SU-DHL-6 (cell line): ENCODE data around the gene CLSTN2.

Experiments used
- H2AFZ ChIP-seq: fragments of 200-600 bp; sonication (generic); 2 replicates; pipeline ENCODE4 v1.6.1; 2014; ENCODE audit warnings: low read depth, mild to moderate bottlenecking, moderate library complexity, mixed read lengths, antibody characterized with exemption, low read length; ENCODE audit not compliant: severe bottlenecking
- H3F3A ChIP-seq: fragments of 200-600 bp; shearing (Covaris generic); 2 replicates; pipeline ENCODE4 v1.6.0; 2016; ENCODE audit warnings: antibody characterized with exemption, mild to moderate bottlenecking; ENCODE audit not compliant: insufficient read depth
- H3K27ac ChIP-seq: fragments of 200-600 bp; sonication (generic); 2 replicates; pipeline ENCODE4 v1.5.1; 2016; ENCODE audit warnings: low read depth, mild to moderate bottlenecking, low read length, moderate library complexity, mixed read lengths
- H3K27me3 ChIP-seq: fragments of 200-600 bp; sonication (generic), shearing (Covaris generic); 2 replicates; pipeline ENCODE4 v1.6.0; 2014; ENCODE audit warnings: mild to moderate bottlenecking, low read length
- H3K36me3 ChIP-seq: fragments of 200-600 bp; sonication (generic); 2 replicates; pipeline ENCODE4 v1.6.1; 2014; ENCODE audit warnings: mild to moderate bottlenecking, low read length, mixed read lengths
- H3K4me2 ChIP-seq: fragments of 300-600, 200-600 bp; shearing (Covaris generic), sonication (generic); 2 replicates; pipeline ENCODE4 v1.6.0; 2014; ENCODE audit warnings: low read length, low read depth, mild to moderate bottlenecking; ENCODE audit not compliant: poor library complexity, severe bottlenecking
- H3K4me3 ChIP-seq: fragments of 200-600 bp; sonication (generic); 2 replicates; pipeline ENCODE4 v1.5.1; 2014; ENCODE audit warnings: antibody characterized with exemption, low read length, mild to moderate bottlenecking, mixed read lengths; ENCODE audit not compliant: insufficient read depth, poor library complexity, severe bottlenecking
- H3K79me2 ChIP-seq: fragments of 200-600 bp; sonication (generic); 2 replicates; pipeline ENCODE4 v1.6.1; 2014; ENCODE audit warnings: mild to moderate bottlenecking, low read length, moderate library complexity; ENCODE audit not compliant: insufficient read depth
- H3K9ac ChIP-seq: fragments of 200-600 bp; sonication (generic); 2 replicates; pipeline ENCODE4 v1.7.0; 2014; ENCODE audit warnings: mild to moderate bottlenecking, low read length
- H3K9me2 ChIP-seq: fragments of 200-600 bp; sonication (generic); replicated peaks from 2 replicates; pipeline ENCODE4 v1.6.1; 2014; ENCODE audit warnings: low read length; ENCODE audit not compliant: insufficient read depth
- H3K9me3 ChIP-seq: fragments of 200-600 bp; sonication (generic); 2 replicates; pipeline ENCODE4 v1.6.1; 2014; ENCODE audit warnings: low read length, mixed read lengths; ENCODE audit not compliant: insufficient read depth
- H4K20me1 ChIP-seq: fragments of 200-600 bp; sonication (generic); 2 replicates; pipeline ENCODE4 v1.6.1; 2014; ENCODE audit warnings: low read depth, mild to moderate bottlenecking, antibody characterized with exemption, low read length, moderate library complexity, mixed read lengths
- EZH2phosphoT487 ChIP-seq: fragments of 200-600 bp; sonication (generic), shearing (Covaris generic); conservative IDR thresholded peaks from 2 replicates; pipeline ENCODE4 v1.6.1; 2018; ENCODE audit warnings: mild to moderate bottlenecking, antibody characterized with exemption, low read length, moderate library complexity, mixed read lengths
- TF ChIP-seq, protein P1 (sequence below): fragments of 200-600 bp; sonication (generic); IDR thresholded peaks from one replicate; pipeline ENCODE4 v1.5.1; 2017; ENCODE audit warnings: antibody characterized with exemption, mild to moderate bottlenecking, low read length, moderate library complexity; ENCODE audit not compliant: insufficient read depth, poor library complexity, severe bottlenecking

CLSTN2 gene

DNA sequence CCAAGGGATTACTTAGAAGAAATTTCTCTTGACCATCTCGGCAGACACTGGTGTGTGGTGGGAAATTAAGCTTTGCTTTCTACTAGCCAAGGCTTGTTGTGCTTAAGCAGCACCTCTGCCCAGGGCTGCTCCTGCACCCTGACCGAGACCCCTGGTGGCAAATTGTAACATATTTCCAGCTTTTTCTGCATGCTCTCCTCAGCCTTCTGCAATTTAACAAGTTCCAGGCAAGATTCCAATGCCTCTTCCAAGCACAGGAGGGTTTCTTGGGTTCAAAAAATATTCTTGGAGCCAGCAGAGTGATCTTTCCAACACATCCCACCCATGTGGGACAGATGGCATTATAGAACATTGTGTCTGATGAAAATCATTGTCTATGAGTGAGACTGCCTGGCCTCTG is 210.5 kb downstream of the CLSTN2 start:
- TF ChIP-seq, protein P1, sequence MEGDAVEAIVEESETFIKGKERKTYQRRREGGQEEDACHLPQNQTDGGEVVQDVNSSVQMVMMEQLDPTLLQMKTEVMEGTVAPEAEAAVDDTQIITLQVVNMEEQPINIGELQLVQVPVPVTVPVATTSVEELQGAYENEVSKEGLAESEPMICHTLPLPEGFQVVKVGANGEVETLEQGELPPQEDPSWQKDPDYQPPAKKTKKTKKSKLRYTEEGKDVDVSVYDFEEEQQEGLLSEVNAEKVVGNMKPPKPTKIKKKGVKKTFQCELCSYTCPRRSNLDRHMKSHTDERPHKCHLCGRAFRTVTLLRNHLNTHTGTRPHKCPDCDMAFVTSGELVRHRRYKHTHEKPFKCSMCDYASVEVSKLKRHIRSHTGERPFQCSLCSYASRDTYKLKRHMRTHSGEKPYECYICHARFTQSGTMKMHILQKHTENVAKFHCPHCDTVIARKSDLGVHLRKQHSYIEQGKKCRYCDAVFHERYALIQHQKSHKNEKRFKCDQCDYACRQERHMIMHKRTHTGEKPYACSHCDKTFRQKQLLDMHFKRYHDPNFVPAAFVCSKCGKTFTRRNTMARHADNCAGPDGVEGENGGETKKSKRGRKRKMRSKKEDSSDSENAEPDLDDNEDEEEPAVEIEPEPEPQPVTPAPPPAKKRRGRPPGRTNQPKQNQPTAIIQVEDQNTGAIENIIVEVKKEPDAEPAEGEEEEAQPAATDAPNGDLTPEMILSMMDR: no peak
- no peak for TF ChIP-seq EZH2phosphoT487
- no peaks in the 10 kb centered on the region for H3K9me2 ChIP-seq
- no peaks in the 10 kb centered on the region for H3K79me2 ChIP-seq
- H3K9me3 ChIP-seq: no peaks in the 10 kb centered on the region
- no peak overlapping the region for H3K27ac ChIP-seq
- no peak overlapping the region for H2AFZ ChIP-seq
- H3K9ac ChIP-seq: no peak overlapping the region
- no peaks in the 10 kb centered on the region for H3K27me3 ChIP-seq
- no peaks in the 10 kb centered on the region for H3F3A ChIP-seq
- no peak overlapping the region for H3K4me3 ChIP-seq
- H4K20me1 ChIP-seq: no peaks in the 10 kb centered on the region
- no peak overlapping the region for H3K4me2 ChIP-seq
- no peaks in the 10 kb centered on the region for H3K36me3 ChIP-seq

DNA sequence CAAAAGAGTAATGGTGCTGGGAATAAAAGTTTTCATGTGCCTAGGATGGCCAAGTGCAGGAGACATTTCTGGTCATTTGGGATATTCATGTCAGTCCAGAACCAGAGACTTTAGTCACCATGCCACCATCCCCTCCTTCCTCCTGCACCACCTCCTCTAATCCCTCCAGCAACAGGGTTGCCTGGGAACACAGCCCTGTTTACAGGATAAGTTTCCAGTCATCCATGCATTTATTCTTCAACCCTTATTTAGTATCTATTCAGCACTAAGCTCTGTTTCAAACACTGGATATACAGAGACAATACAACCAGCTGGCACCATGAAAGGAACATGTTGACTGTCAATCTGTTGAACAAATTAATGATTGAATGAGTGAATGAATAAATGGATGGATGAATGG is 211.7 kb downstream of the CLSTN2 start:
- H3K79me2 ChIP-seq: no peaks in the 10 kb centered on the region
- no peaks in the 10 kb centered on the region for H3K9me2 ChIP-seq
- H3K9me3 ChIP-seq: no peaks in the 10 kb centered on the region
- H3K4me2 ChIP-seq: no peak overlapping the region
- no peaks in the 10 kb centered on the region for H3F3A ChIP-seq
- H4K20me1 ChIP-seq: no peaks in the 10 kb centered on the region
- TF ChIP-seq, protein P1: no peak
- TF ChIP-seq EZH2phosphoT487: no peak
- no peaks in the 10 kb centered on the region for H3K27me3 ChIP-seq
- no peak overlapping the region for H3K4me3 ChIP-seq
- H3K36me3 ChIP-seq: no peaks in the 10 kb centered on the region
- no peak overlapping the region for H3K9ac ChIP-seq
- H3K27ac ChIP-seq: no peak overlapping the region
- no peak overlapping the region for H2AFZ ChIP-seq

DNA sequence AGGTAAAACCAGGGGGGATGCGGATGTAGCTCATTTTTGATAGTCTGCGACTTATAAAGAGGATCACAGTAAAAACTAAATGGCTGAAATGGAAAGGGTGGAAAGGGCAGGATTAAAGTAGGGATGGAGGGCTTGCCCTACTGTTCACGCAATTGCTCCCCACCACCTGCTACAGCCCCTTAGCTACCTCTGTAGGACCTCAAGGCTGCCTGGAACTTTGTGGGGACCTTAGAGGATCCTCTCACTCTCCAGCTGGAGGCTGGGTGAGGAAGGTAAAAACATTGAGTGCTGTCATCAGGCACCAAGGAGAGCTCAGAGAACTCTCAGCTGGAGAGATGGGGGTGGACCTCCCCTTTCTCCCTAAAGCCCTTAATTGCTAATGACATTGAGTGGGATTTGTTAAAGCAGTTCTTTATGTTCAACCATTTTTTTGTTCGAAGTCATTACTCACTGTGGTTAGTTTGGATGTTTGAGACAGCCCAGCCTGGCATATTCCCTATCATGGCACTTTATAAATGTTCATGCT is 213.0 kb downstream of the CLSTN2 start:
- no peaks in the 10 kb centered on the region for H3K27me3 ChIP-seq
- H3K27ac ChIP-seq: no peak overlapping the region
- H3K9ac ChIP-seq: no peak overlapping the region
- H4K20me1 ChIP-seq: no peaks in the 10 kb centered on the region
- H3F3A ChIP-seq: no peaks in the 10 kb centered on the region
- H3K36me3 ChIP-seq: no peaks in the 10 kb centered on the region
- TF ChIP-seq EZH2phosphoT487: no peak
- TF ChIP-seq, protein P1: no peak
- no peaks in the 10 kb centered on the region for H3K9me3 ChIP-seq
- no peak overlapping the region for H3K4me3 ChIP-seq
- no peaks in the 10 kb centered on the region for H3K9me2 ChIP-seq
- no peak overlapping the region for H2AFZ ChIP-seq
- H3K4me2 ChIP-seq: no peak overlapping the region
- H3K79me2 ChIP-seq: no peaks in the 10 kb centered on the region
